Renal cortical epithelial cell (primary cell): ENCODE data around the gene CPXM2. TPM values are rescaled to one million over a fixed set of nuclear protein-coding genes. Genes with fewer than 3 reads are reported as not detected.

Experiments used
- DNase-seq: peaks from one replicate; pipeline ENCODE4 v3.0.0-alpha.2; 2011; ENCODE audit warnings: low read depth
- total RNA-seq: library from RNA; depleted of rRNA; stranded (reverse); fragments of >200 nt; gene quantifications from 2 replicates; pipeline ENCODE4 v1.2.3, GENCODE V29; 2014

CPXM2 gene
- total RNA-seq, 1 donor from 2014 or later, result 1.1 TPM

- peak; percentile 9 for DNase-seq
Observed at GRCh38 chr10:123848564-123849457, 42.8 kb downstream of the CPXM2 start.

- DNase-seq, result no peak
Observed at GRCh38 chr10:123847686-123848432, 43.7 kb downstream of the CPXM2 start.

- DNase-seq, result no peak
Observed at GRCh38 chr10:123843835-123844234, 47.8 kb downstream of the CPXM2 start.

- DNase-seq, result no peak
Observed at GRCh38 chr10:123842692-123843385, 48.8 kb downstream of the CPXM2 start.

GRCh38 chr10:123841560-123841959, 50.0 kb downstream of the CPXM2 start:
- DNase-seq, result no peak

- DNase-seq, result no peak
Observed at GRCh38 chr10:123841115-123841514, 50.5 kb downstream of the CPXM2 start.

GRCh38 chr10:123840714-123841113, 50.9 kb downstream of the CPXM2 start:
- no peak for DNase-seq

- DNase-seq, result no peak
Observed at GRCh38 chr10:123838596-123839310, 52.9 kb downstream of the CPXM2 start.

GRCh38 chr10:123837756-123838155, 53.9 kb downstream of the CPXM2 start:
- DNase-seq, result no peak

- DNase-seq, result no peak
Observed at GRCh38 chr10:123836418-123837145, 55.0 kb downstream of the CPXM2 start.

- DNase-seq, result peak; percentile 7
Observed at GRCh38 chr10:123835575-123835974, 56.0 kb downstream of the CPXM2 start.

GRCh38 chr10:123833170-123833850, 58.3 kb downstream of the CPXM2 start:
- DNase-seq, result no peak

- DNase-seq, result no peak
Observed at GRCh38 chr10:123831259-123831658, 60.3 kb downstream of the CPXM2 start.

- DNase-seq, result peak; percentile 22
Observed at GRCh38 chr10:123821136-123821535, 70.5 kb downstream of the CPXM2 start.

GRCh38 chr10:123809632-123810031, 82.0 kb downstream of the CPXM2 start:
- DNase-seq, result no peak

GRCh38 chr10:123808906-123809305, 82.7 kb downstream of the CPXM2 start:
- no peak for DNase-seq

- DNase-seq, result no peak
Observed at GRCh38 chr10:123808286-123808685, 83.3 kb downstream of the CPXM2 start.

- DNase-seq, result peak; percentile 4
Observed at GRCh38 chr10:123807444-123808035, 84.1 kb downstream of the CPXM2 start.

- no peak for DNase-seq
Observed at GRCh38 chr10:123804716-123805115, 86.9 kb downstream of the CPXM2 start.

GRCh38 chr10:123800821-123801220, 90.8 kb downstream of the CPXM2 start:
- no peak for DNase-seq
